HFFc6 (cell line): ENCODE measurements around the gene PLEKHG7. TPM values are rescaled to one million over a fixed set of nuclear protein-coding genes. Genes with fewer than 3 reads are reported as not detected.

Experiments
- DNase-seq: peaks from one replicate; pipeline ENCODE4 v3.0.0-alpha.2; 2018
- H3K27ac Mint-ChIP-seq: 2 replicates; pipeline ENCODE4 v1.8.0; 2020; ENCODE audit warnings: mild to moderate bottlenecking, mixed read lengths
- H3K27me3 Mint-ChIP-seq: 2 replicates; pipeline ENCODE4 v1.8.0; 2021; ENCODE audit warnings: mild to moderate bottlenecking, moderate library complexity, mixed read lengths; ENCODE audit not compliant: insufficient read depth
- H3K36me3 Mint-ChIP-seq: 2 replicates; pipeline ENCODE4 v1.8.0; 2021; ENCODE audit warnings: low read depth, mixed read lengths
- H3K4me1 Mint-ChIP-seq: 2 replicates; pipeline ENCODE4 v1.8.0; 2020; ENCODE audit warnings: low read depth, mixed read lengths
- H3K4me3 Mint-ChIP-seq: 2 replicates; pipeline ENCODE4 v1.8.0; 2020; ENCODE audit warnings: mild to moderate bottlenecking, moderate library complexity, mixed read lengths
- H3K9me3 Mint-ChIP-seq: 2 replicates; pipeline ENCODE4 v1.8.0; 2020; ENCODE audit warnings: mild to moderate bottlenecking, mixed read lengths
- CTCF ChIP-seq: fragments of 200-600 bp; sonication (generic); IDR thresholded peaks from 2 replicates; pipeline ENCODE4 v1.5.0; 2021; ENCODE audit warnings: antibody characterized with exemption, mild to moderate bottlenecking
- total RNA-seq, 6 experiments: library from RNA; stranded (reverse); fragmentation: NEBNext Ultra II Directional; extraction: Animal tissue kit (Norgen Biotek cat#: 25700); gene quantifications; 2 replicates in 1 of 6; 3 replicates in 5 of 6; pipeline ENCODE4 v1.2.3, GENCODE V29; 2021

Gene PLEKHG7
- total RNA-seq, 6 experiments from 2014 or later, result 0.06 TPM; not detected in 5

DNA sequence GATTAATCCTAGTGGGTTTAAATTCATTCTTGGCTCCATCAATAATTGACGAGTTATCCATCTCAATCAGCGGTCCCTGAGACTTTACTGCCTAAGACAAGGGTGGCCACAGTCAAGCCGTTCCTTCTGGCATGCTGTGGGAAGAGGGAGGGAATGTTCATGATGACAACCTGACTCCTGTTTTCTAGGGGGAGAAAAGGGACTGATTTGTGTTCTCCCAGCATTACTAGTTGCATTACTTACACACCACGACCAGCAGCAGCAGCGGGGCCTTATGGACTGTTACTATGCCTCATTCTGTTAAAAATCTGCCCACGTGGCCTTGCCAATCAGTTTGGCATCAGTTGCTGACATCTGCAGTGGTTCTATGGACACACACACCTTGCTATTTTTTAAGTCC lies 29.9 kb downstream of the PLEKHG7 start:
- Mint-ChIP-seq H3K27ac (no peak overlapping the region), H3K4me3 (no peak overlapping the region), H3K4me1 (peaks cover 14% of the 10 kb centered on the region), H3K36me3 (peaks cover 4% of the 10 kb centered on the region), H3K27me3 (peaks cover 17% of the 10 kb centered on the region), H3K9me3 (no peaks in the 10 kb centered on the region)
- no peak for DNase-seq
- no peak for TF ChIP-seq CTCF

- Mint-ChIP-seq H3K27me3 (peaks cover 17% of the 10 kb centered on the region), H3K4me3 (no peak overlapping the region), H3K27ac (no peak overlapping the region), H3K9me3 (no peaks in the 10 kb centered on the region), H3K4me1 (peaks cover 14% of the 10 kb centered on the region), H3K36me3 (peaks cover 4% of the 10 kb centered on the region)
- no peak for DNase-seq
- TF ChIP-seq CTCF, result no peak
These were observed 30.4 kb downstream of the PLEKHG7 start for GRCh38 chr12:92733181-92733580.

DNA sequence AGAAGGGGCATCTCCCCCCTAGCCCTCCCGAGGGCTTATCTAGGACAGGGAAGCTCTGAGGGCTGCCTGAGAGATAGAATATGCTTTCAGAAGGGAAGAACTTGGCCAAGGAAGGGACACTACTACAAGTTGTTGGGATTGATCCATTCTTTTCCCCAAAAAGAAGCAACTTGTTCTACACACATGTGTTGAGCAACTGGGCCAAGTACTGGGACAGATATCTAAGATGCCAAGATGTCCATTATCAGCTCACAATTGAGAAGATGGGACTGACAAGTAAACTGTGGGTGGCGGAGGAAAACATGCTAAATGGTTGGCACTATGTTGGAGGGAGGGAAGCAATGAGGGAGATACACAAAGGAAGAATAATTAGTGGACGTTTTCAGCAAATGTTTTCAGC lies 30.9 kb downstream of the PLEKHG7 start:
- DNase-seq, result no peak
- H3K36me3 Mint-ChIP-seq, result peaks cover 4% of the 10 kb centered on the region
- H3K9me3 Mint-ChIP-seq, result no peaks in the 10 kb centered on the region
- no peak overlapping the region for H3K27ac Mint-ChIP-seq
- peaks cover 14% of the 10 kb centered on the region for H3K4me1 Mint-ChIP-seq
- H3K27me3 Mint-ChIP-seq, result peaks cover 17% of the 10 kb centered on the region
- TF ChIP-seq CTCF, result no peak
- H3K4me3 Mint-ChIP-seq, result no peak overlapping the region

DNA sequence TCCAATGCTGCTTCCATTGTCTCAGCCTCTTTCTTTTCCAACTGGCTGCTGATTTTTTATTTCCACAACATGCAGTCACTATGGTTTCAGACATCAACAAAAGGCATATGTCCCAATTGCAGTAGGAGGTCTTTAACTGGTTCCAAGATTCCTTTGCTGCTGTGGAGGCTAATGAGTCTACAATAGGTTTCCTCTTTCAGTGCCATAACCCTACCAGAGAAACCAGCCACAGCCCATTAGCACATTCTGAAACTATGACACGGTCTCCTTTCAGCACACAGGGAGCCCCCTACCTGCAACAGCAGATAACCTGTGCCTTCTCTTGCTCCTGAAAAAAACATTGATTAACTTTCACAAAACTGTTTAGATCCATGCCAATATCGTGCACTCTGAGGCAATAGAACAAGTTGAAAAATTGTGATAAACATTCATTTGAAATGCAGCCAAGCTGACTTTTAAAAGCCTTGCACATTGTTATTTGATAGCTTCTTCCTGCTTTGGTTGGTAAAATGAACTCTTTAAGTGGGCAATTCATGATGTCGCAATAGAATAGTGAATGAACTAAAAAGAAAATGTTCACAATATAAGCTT lies 32.4 kb downstream of the PLEKHG7 start:
- Mint-ChIP-seq H3K27ac (peak overlapping the region; percentile 96), H3K4me3 (peak overlapping the region; percentile 25; the same call in 1 of the 2 replicates), H3K4me1 (peaks cover 14% of the 10 kb centered on the region), H3K9me3 (no peaks in the 10 kb centered on the region), H3K27me3 (peaks cover 15% of the 10 kb centered on the region), H3K36me3 (peaks cover 4% of the 10 kb centered on the region)
- DNase-seq, result peak; percentile 87
- TF ChIP-seq CTCF, result peak; percentile 34; the same call in 1 of the 2 replicates

- no peak for TF ChIP-seq CTCF
- no peak overlapping the region for H3K4me3 Mint-ChIP-seq
- H3K27ac Mint-ChIP-seq, result no peak overlapping the region
- peaks cover 4% of the 10 kb centered on the region for H3K36me3 Mint-ChIP-seq
- H3K4me1 Mint-ChIP-seq, result peaks cover 14% of the 10 kb centered on the region
- no peak for DNase-seq
- H3K27me3 Mint-ChIP-seq, result peaks cover 15% of the 10 kb centered on the region
- no peaks in the 10 kb centered on the region for H3K9me3 Mint-ChIP-seq
These were observed 33.8 kb downstream of the PLEKHG7 start for GRCh38 chr12:92736605-92737004.
